ENCODE data around the gene PLA2G4B.
"Not testable (repeated sequence)": the region's sequence is repeated elsewhere in the genome, so short reads cannot be mapped to it uniquely, and the experiment has no call there.

PLA2G4B gene

DNA sequence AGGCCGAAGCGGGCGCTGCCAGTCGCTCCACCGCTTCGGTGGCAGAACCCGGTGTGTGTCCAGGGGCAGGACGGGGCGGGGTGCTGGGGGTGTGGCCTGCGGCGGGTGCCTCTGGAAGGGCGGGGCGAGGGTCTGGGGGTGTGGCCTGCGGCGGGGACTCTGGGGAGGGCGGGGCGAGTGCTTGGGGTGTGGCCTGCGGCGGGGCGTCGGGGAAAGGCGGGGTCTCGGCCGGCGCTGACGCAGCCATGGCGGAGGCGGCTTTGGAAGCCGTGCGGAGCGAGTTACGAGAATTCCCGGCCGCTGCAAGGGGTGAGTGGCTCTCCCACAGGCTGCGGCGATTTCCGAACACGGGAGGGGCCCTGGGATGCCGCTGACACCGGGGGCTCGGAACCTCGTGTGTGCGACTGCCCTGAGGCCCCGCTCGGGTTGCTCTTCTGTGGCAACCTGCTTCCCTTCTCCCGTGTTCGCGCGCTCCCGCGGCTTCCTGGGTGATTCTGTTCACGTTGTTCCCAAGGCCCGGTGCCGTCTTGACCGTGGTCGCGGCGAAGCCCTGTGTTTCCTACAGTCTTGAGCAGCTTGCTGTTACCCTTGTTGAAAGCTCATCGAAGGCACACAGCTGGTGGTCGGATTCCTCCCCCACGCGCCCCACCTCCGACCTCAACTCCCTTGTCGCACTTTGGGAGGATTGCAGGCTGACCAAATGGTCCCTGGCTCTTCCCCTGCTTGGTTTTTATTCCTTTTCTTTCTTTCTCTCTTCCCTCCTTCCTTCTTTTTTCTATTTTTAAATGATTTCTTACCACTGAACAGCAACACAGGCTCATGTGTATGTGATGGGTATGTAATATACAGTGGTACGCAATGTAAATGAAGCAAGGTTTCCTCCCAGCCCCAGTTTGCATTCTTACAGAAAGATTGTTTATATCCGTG, 10.5 kb upstream of the PLA2G4B start, which contains the start of gene JMJD7:
TSS of gene JMJD7 (plus strand) at position 213 of the 927 bp plus-strand sequence. CDS start at position 246, 33 bp downstream.
- DNase-seq, result peak; percentile 93

GRCh38 chr15:41828807-41829141, 9.9 kb upstream of the PLA2G4B start:
- no peak for DNase-seq

DNA sequence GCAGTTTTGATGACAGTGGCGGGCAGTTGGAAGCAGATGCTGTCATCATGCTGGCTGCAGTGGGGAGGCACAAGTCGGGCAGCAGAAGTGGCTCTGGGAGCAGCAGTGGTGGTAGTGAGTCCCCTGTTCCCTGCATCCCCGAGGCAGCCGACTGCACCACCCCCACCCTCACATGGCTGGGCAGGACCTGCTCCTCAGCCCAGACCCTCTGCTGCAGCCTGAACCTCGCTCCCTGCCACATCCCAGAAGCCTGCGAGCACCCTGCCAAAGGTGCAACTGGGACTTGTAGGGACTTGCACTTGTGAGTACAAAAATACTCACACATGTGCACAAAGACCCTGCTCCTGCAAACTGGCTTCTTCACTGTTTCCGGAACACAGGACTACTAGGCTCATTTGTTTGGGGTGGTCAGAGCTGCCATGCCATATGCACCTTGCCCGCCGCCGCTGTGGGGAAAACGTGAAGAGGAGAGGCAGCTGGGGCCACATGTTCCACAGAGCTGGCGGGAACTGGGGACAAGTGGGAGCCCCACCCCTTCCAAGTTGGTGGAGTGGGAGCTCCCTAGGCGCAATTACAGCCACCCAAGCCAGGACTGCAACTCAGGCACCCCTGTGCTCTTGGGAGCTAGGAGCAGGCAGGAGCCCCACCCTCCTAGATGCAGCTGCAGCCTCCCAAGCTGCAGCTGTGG, 8.5 kb upstream of the PLA2G4B start:
- no peak for DNase-seq

DNA sequence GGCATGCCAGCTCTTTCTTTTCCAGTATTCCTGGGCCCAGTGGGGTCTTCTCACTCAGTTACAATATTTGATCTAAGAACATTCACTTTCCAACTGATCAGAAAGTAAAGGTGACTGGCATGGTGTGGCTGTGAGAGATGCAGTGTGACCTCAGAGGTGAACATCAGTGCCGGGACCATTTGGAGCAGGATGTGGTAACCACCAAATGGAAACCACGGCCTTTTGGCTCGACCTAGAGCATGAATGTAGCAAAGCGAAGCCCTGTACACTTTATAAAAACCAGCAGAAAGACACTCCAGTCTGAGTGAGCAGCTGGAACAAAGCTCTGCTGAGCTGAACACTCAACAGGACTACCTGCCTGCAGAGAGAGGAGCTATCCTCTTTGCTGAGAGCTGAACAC, 7.4 kb upstream of the PLA2G4B start:
- not testable (repeated sequence) for DNase-seq

- DNase-seq, result no peak
Measured at GRCh38 chr15:41832208-41832607, 6.4 kb upstream of the PLA2G4B start.

DNA sequence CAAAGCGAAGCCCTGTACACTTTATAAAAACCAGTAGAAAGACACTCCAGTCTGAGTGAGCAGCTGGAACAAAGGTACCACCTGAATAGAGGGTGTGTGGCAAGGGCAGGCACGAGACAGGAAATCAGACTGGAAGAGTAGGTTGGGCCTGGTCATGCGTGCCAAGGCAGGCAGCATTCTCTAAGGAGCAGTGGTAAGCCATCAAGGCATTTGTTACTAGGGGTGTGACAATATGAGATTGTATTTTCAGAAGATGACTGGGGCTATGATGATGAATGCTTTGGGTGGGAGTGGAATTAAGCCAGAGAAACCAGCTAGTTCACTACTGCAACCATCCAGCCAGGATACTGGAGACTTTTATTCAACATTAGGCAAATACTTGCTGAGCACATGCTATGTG, 5.8 kb upstream of the PLA2G4B start:
- DNase-seq, result no peak

GRCh38 chr15:41834096-41834495, 4.6 kb upstream of the PLA2G4B start:
- DNase-seq, result no peak

- DNase-seq, result no peak
Measured at GRCh38 chr15:41836073-41836472, 2.6 kb upstream of the PLA2G4B start.

GRCh38 chr15:41836713-41837454, 1.8 kb upstream of the PLA2G4B start:
- DNase-seq, result no peak

GRCh38 chr15:41839781-41840491, 1.3 kb downstream of the PLA2G4B start:
- DNase-seq, result no peak

GRCh38 chr15:41840673-41841072, 2.0 kb downstream of the PLA2G4B start:
- no peak for DNase-seq

DNA sequence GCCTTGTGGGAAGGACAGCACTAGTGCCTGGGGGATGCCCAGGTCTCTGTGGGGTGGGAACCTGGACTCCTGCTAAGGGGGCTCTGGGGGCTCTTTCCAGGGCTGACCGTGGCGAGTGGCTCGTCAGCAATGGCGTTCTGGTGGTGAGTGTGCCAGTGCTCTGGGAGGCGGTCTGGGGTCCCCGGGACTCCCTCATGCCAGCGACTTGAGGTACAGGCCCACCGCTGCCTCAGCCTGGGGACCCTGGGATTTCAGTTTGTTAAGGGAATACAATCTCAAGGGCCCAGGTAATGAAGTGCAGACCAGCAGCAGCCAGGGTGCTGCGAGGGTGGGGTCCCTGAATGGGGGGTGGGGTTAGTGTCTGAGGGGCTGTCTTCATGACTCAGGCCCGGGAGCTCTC, 2.5 kb downstream of the PLA2G4B start:
- no peak for DNase-seq

GRCh38 chr15:41842229-41842628, 3.6 kb downstream of the PLA2G4B start:
- DNase-seq, result no peak

DNA sequence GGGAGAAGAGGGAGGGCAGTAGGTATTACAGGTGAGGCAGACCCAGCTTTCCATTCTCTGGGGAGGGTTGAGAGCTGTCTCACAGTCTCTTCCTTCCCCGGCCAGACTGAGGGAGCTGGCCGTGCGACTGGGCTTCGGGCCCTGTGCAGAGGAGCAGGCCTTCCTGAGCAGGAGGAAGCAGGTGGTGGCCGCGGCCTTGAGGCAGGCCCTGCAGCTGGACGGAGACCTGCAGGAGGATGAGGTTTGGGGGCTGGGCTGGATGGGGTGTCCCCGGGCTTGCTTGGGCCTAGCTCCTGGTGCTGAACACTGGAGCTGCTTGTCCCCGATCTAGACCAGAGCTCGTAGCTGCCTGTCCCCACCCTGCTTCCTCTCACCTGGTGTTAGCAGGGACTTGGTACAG, 4.9 kb downstream of the PLA2G4B start:
- DNase-seq, result no peak

DNA sequence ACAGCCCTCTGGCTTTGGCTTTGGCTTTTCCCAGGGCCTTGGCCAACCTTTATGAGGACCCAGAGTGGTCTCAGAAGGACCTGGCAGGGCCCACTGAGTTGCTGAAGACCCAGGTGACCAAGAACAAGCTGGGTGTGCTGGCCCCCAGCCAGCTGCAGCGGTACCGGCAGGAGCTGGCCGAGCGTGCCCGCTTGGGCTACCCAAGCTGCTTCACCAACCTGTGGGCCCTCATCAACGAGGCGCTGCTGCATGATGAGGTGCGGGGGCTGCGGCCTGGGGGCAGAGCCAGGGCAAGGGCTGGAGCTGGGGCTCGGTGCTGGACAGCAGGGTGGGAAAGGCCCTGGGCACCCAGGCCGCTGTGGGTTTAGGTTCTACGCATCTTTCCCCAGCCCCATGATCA, 6.2 kb downstream of the PLA2G4B start:
- no peak for DNase-seq

- DNase-seq, result no peak
Measured at GRCh38 chr15:41847206-41847605, 8.6 kb downstream of the PLA2G4B start.

DNA sequence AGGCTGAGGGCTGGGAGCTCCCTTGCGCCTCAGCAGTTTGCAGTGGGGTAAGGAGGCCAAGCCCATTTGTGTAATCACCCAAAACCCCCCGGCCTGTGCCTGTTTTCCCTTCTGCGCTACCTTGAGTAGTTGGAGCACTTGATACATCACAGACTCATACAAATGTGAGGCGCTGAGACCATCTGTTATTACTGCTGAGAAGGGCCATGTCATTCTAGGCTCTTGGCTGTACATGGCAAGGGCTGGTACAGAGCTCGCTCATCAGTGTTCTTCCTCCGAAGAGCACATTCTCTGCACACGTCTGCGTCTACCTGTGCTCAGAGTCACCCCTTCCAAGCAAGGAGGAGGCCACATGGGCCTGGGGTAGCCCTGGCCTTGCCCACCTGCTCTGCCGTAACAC, 9.3 kb downstream of the PLA2G4B start:
- no peak for DNase-seq

GRCh38 chr15:41848631-41849030, 10.0 kb downstream of the PLA2G4B start:
- DNase-seq, result no peak

DNA sequence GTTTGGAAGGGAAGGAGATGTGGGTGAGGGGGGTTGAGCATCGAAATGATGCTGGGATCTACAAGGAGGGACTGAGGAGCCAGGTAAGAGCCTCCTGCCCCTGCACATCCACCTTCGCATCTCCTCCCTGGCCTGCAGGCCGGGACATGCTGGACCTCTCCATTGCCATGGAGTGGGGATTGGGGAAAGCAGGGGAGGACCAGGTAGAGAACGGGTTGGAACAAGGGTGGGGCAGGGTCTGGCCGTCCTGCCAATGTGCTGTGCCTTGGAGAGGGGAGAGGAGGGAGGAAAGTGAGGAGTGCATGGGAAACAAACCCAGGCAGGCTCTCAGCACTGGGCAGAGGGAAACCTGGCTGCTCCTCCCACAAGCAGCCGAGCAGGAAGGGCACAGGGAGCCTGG, 10.6 kb downstream of the PLA2G4B start:
- no peak for DNase-seq

GRCh38 chr15:41849861-41850260, 11.2 kb downstream of the PLA2G4B start:
- DNase-seq, result no peak

GRCh38 chr15:41850482-41851166, 12.0 kb downstream of the PLA2G4B start:
- DNase-seq, result no peak

GRCh38 chr15:41851167-41851523, 12.5 kb downstream of the PLA2G4B start:
- DNase-seq, result no peak
